DMS53 (cell line): ENCODE measurements around the gene AP1AR.
"Not testable (repeated sequence)": the region's sequence is repeated elsewhere in the genome, so short reads cannot be mapped to it uniquely, and the experiment has no call there.

Experiments
- DNase-seq: peaks from one replicate; lab custom pipeline; 2025; lab: John Stamatoyannopoulos, UW

The AP1AR gene

GRCh38 chr4:112231779-112232713 is at the start of gene AP1AR:
AP1AR (plus strand) TSS chr4:112231787; CDS start chr4:112232092, 305 bp downstream.
- peak; percentile 86 for DNase-seq

- no peak for DNase-seq
These were observed 49.0 kb upstream of the AP1AR start for GRCh38 chr4:112182604-112183003.

- DNase-seq: no peak
These were observed 48.3 kb upstream of the AP1AR start for GRCh38 chr4:112183252-112183651.

GRCh38 chr4:112184438-112184837 is 47.1 kb upstream of the AP1AR start:
- no peak for DNase-seq

GRCh38 chr4:112185334-112185733 is 46.3 kb upstream of the AP1AR start:
- no peak for DNase-seq

- DNase-seq: no peak
These were observed 45.6 kb upstream of the AP1AR start for GRCh38 chr4:112185740-112186670.

GRCh38 chr4:112189754-112190153 is 41.8 kb upstream of the AP1AR start:
- peak; percentile 38 for DNase-seq

- DNase-seq: no peak
These were observed 40.9 kb upstream of the AP1AR start for GRCh38 chr4:112190684-112191083.

- no peak for DNase-seq
These were observed 35.1 kb upstream of the AP1AR start for GRCh38 chr4:112196461-112196860.

- DNase-seq: no peak
These were observed 32.5 kb upstream of the AP1AR start for GRCh38 chr4:112199041-112199440.

GRCh38 chr4:112201915-112202505 is 29.6 kb upstream of the AP1AR start:
- no peak for DNase-seq

- no peak for DNase-seq
These were observed 28.0 kb upstream of the AP1AR start for GRCh38 chr4:112203593-112203992.

GRCh38 chr4:112206431-112206830 is 25.2 kb upstream of the AP1AR start:
- no peak for DNase-seq

- not testable (repeated sequence) for DNase-seq
These were observed 23.2 kb upstream of the AP1AR start for GRCh38 chr4:112208137-112209095.

- no peak for DNase-seq
These were observed 20.8 kb upstream of the AP1AR start for GRCh38 chr4:112210777-112211176.

- DNase-seq: no peak
These were observed 18.5 kb upstream of the AP1AR start for GRCh38 chr4:112213091-112213490.

- DNase-seq: no peak
These were observed 17.7 kb upstream of the AP1AR start for GRCh38 chr4:112213856-112214255.

- DNase-seq: peak; percentile 63
These were observed 17.0 kb upstream of the AP1AR start for GRCh38 chr4:112214390-112215264.

GRCh38 chr4:112219826-112220366 is 11.7 kb upstream of the AP1AR start:
- no peak for DNase-seq
